Neural cell (in vitro differentiated cells): ENCODE measurements around the gene SQSTM1. TPM values are rescaled to one million over a fixed set of nuclear protein-coding genes. Genes with fewer than 3 reads are reported as not detected.
"Not testable (repeated sequence)": the region's sequence is repeated elsewhere in the genome, so short reads cannot be mapped to it uniquely, and the experiment has no call there.

Experiments
- H2AFZ ChIP-seq: fragments of 200-600, 300-800 bp; sonication (generic), shearing (Covaris generic); 2 replicates; pipeline ENCODE4 v1.6.0; 2014; ENCODE audit warnings: low read depth, mild to moderate bottlenecking, antibody characterized with exemption, low read length, moderate library complexity
- H3F3A ChIP-seq: fragments of 200-600 bp; shearing (Covaris generic); 2 replicates; pipeline ENCODE4 v1.6.1; 2016; ENCODE audit warnings: mild to moderate bottlenecking, moderate library complexity, mixed read lengths, antibody characterized with exemption, low read length; ENCODE audit not compliant: insufficient read depth, poor library complexity, severe bottlenecking
- H3K27ac ChIP-seq: fragments of 200-600, 300-800 bp; sonication (generic), shearing (Covaris generic); 2 replicates; pipeline ENCODE4 v1.5.1; 2014; ENCODE audit warnings: mild to moderate bottlenecking, low read length, moderate library complexity
- H3K27me3 ChIP-seq: fragments of 300-800, 200-600 bp; sonication (generic), shearing (Covaris generic); 2 replicates; pipeline ENCODE4 v1.6.0; 2014; ENCODE audit warnings: mild to moderate bottlenecking, low read depth, low read length, moderate library complexity; ENCODE audit not compliant: insufficient read depth
- H3K36me3 ChIP-seq: fragments of 300-800, 200-600 bp; sonication (generic), shearing (Covaris generic); 2 replicates; pipeline ENCODE4 v1.5.1; 2014; ENCODE audit warnings: mild to moderate bottlenecking, antibody characterized with exemption, low read length, moderate library complexity; ENCODE audit not compliant: insufficient read depth
- H3K4me2 ChIP-seq: fragments of 300-800, 200-600 bp; sonication (generic), shearing (Covaris generic); 2 replicates; pipeline ENCODE4 v1.6.0; 2014; ENCODE audit warnings: mild to moderate bottlenecking, low read length
- H3K4me3 ChIP-seq: fragments of 300-800, 200-600 bp; sonication (generic), shearing (Covaris generic); 2 replicates; pipeline ENCODE4 v1.5.1; 2014; ENCODE audit warnings: mild to moderate bottlenecking, low read length, moderate library complexity
- H3K79me2 ChIP-seq: fragments of 200-600 bp; shearing (Covaris generic); replicated peaks from 2 replicates; pipeline ENCODE4 v1.6.0; 2014; ENCODE audit warnings: mild to moderate bottlenecking, low read length, moderate library complexity; ENCODE audit not compliant: insufficient read depth
- H3K9ac ChIP-seq: fragments of 300-800, 200-600 bp; sonication (generic), shearing (Covaris generic); 2 replicates; pipeline ENCODE4 v1.6.1; 2016; ENCODE audit warnings: mild to moderate bottlenecking, low read length, mixed read lengths
- H3K9me2 ChIP-seq: fragments of 200-600 bp; shearing (Covaris generic); 2 replicates; pipeline ENCODE4 v1.6.1; 2016; ENCODE audit warnings: mild to moderate bottlenecking, low read length, mixed read lengths; ENCODE audit not compliant: insufficient read depth
- H3K9me3 ChIP-seq: fragments of 200-600, 300-800 bp; sonication (generic), shearing (Covaris generic); 2 replicates; pipeline ENCODE4 v1.6.1; 2016; ENCODE audit warnings: mild to moderate bottlenecking, mixed run types, low read length, moderate library complexity, mixed read lengths
- H4K20me1 ChIP-seq: fragments of 200-600 bp; shearing (Covaris generic); 2 replicates; pipeline ENCODE4 v1.6.1; 2016; ENCODE audit warnings: mild to moderate bottlenecking, mixed run types; ENCODE audit not compliant: insufficient read depth
- CTCF ChIP-seq: fragments of 450-650 bp; IDR thresholded peaks from 2 replicates; pipeline ENCODE4 v1.5.1; 2014; ENCODE audit warnings: antibody characterized with exemption, mild to moderate bottlenecking, moderate library complexity; ENCODE audit not compliant: poor library complexity, severe bottlenecking
- EP300 ChIP-seq: fragments of 450-650 bp; conservative IDR thresholded peaks from 2 replicates; pipeline ENCODE4 v1.6.1; 2014; ENCODE audit warnings: antibody characterized with exemption, mild to moderate bottlenecking, moderate library complexity; ENCODE audit not compliant: poor library complexity, severe bottlenecking
- EZH2 ChIP-seq: fragments of 200-600, 300-800 bp; shearing (Covaris generic), sonication (generic); IDR thresholded peaks from 2 replicates; pipeline ENCODE4 v1.6.1; 2014; ENCODE audit warnings: antibody characterized with exemption, low read length, borderline replicate concordance, mild to moderate bottlenecking; ENCODE audit not compliant: insufficient read depth, poor library complexity, severe bottlenecking
- MXI1 ChIP-seq: fragments of 450-650 bp; conservative IDR thresholded peaks from 2 replicates; pipeline ENCODE4 v1.6.1; 2014; ENCODE audit warnings: antibody characterized with exemption, mild to moderate bottlenecking; ENCODE audit not compliant: poor library complexity, severe bottlenecking
- POLR2AphosphoS5 ChIP-seq: IDR thresholded peaks from 2 replicates; pipeline ENCODE4 v1.6.1; 2012
- RAD21 ChIP-seq: fragments of 450-650 bp; conservative IDR thresholded peaks from 2 replicates; pipeline ENCODE4 v1.6.1; 2014; ENCODE audit warnings: antibody characterized with exemption, mild to moderate bottlenecking, moderate library complexity
- REST ChIP-seq: IDR thresholded peaks from 2 replicates; pipeline ENCODE4 v1.6.1; 2012; ENCODE audit warnings: borderline replicate concordance
- SMC3 ChIP-seq: fragments of 450-650 bp; conservative IDR thresholded peaks from 2 replicates; pipeline ENCODE4 v1.6.1; 2014; ENCODE audit warnings: antibody characterized with exemption, mild to moderate bottlenecking, moderate library complexity; ENCODE audit not compliant: poor library complexity
- TAF1 ChIP-seq: IDR thresholded peaks from 2 replicates; pipeline ENCODE4 v1.6.1; 2012; ENCODE audit warnings: low read depth
- polyA plus RNA-seq: library from polyadenylated mRNA; depleted of rRNA; stranded (reverse); fragments of >200 nt; gene quantifications from 2 replicates; pipeline ENCODE4 v1.2.3, GENCODE V29; 2014

Gene SQSTM1
- polyA plus RNA-seq, 1 donor from 2014 or later, result 64.5 TPM

- Histone ChIP-seq H3K27ac (no peak overlapping the region), H2AFZ (no peak overlapping the region), H3K4me2 (no peak overlapping the region), H3K9ac (no peak overlapping the region), H3K9me3 (no peaks in the 10 kb centered on the region), H3F3A (no peaks in the 10 kb centered on the region), H4K20me1 (no peaks in the 10 kb centered on the region), H3K79me2 (no peaks in the 10 kb centered on the region), H3K9me2 (no peaks in the 10 kb centered on the region), H3K4me3 (no peak overlapping the region), H3K36me3 (peaks cover 6% of the 10 kb centered on the region), H3K27me3 (no peaks in the 10 kb centered on the region)
- TF ChIP-seq TAF1 (no peak), CTCF (no peak), RAD21 (no peak), POLR2AphosphoS5 (no peak), REST (no peak), EZH2 (no peak), MXI1 (no peak)
These were observed 50.2 kb downstream of the SQSTM1 start for GRCh38 chr5:179870952-179871351.

- not testable (repeated sequence) for H3K79me2 ChIP-seq, H3F3A ChIP-seq, H3K36me3 ChIP-seq, H3K9me2 ChIP-seq, H3K4me2 ChIP-seq, H3K4me3 ChIP-seq, H3K27me3 ChIP-seq, H4K20me1 ChIP-seq, H2AFZ ChIP-seq, H3K9me3 ChIP-seq, H3K9ac ChIP-seq, H3K27ac ChIP-seq
These were observed 50.8 kb downstream of the SQSTM1 start for GRCh38 chr5:179871533-179871932.

GRCh38 chr5:179872055-179872827 is 51.5 kb downstream of the SQSTM1 start:
- H3K36me3 ChIP-seq, result peaks cover 6% of the 10 kb centered on the region
- H3F3A ChIP-seq, result no peaks in the 10 kb centered on the region
- no peak overlapping the region for H3K9ac ChIP-seq
- H3K79me2 ChIP-seq, result no peaks in the 10 kb centered on the region
- TF ChIP-seq CTCF (no peak), EZH2 (no peak), SMC3 (no peak), REST (no peak), TAF1 (no peak), EP300 (no peak), MXI1 (no peak), RAD21 (no peak), POLR2AphosphoS5 (no peak)
- no peak overlapping the region for H2AFZ ChIP-seq
- no peaks in the 10 kb centered on the region for H3K9me3 ChIP-seq
- no peaks in the 10 kb centered on the region for H4K20me1 ChIP-seq
- H3K27me3 ChIP-seq, result no peaks in the 10 kb centered on the region
- H3K4me3 ChIP-seq, result no peak overlapping the region
- H3K9me2 ChIP-seq, result no peaks in the 10 kb centered on the region
- H3K4me2 ChIP-seq, result no peak overlapping the region
- H3K27ac ChIP-seq, result no peak overlapping the region
